Activated naive CD4-positive, alpha-beta T cell (primary cell): ENCODE data around the gene OR7G1.
"Not testable (repeated sequence)": the region's sequence is repeated elsewhere in the genome, so short reads cannot be mapped to it uniquely, and the experiment has no call there.

Source experiments
- DNase-seq, 4 experiments: peaks; one replicate each; lab custom pipeline; 2025; lab: John Stamatoyannopoulos, UW

The OR7G1 gene

GRCh38 chr19:9076901-9077300 lies 38.7 kb downstream of the OR7G1 start:
- no peak for DNase-seq

GRCh38 chr19:9075064-9075949 lies 40.3 kb downstream of the OR7G1 start:
- DNase-seq = no peak

GRCh38 chr19:9073806-9074205 lies 41.8 kb downstream of the OR7G1 start:
- DNase-seq = no peak

- DNase-seq = not testable (repeated sequence)
Measured at GRCh38 chr19:9071720-9072119, 43.8 kb downstream of the OR7G1 start.

- no peak for DNase-seq
Measured at GRCh38 chr19:9070066-9070465, 45.5 kb downstream of the OR7G1 start.

- no peak for DNase-seq
Measured at GRCh38 chr19:9065457-9066014, 50.0 kb downstream of the OR7G1 start.
